HG03066 (cell line): ENCODE measurements around the gene THOC7.

ENCODE experiments used
- ATAC-seq: cut with Tn5 transposase; IDR thresholded peaks from one replicate; pipeline ENCODE4 v1.9.1; 2021; ENCODE audit warnings: low read depth; ENCODE audit not compliant: unreplicated experiment

Gene THOC7

DNA sequence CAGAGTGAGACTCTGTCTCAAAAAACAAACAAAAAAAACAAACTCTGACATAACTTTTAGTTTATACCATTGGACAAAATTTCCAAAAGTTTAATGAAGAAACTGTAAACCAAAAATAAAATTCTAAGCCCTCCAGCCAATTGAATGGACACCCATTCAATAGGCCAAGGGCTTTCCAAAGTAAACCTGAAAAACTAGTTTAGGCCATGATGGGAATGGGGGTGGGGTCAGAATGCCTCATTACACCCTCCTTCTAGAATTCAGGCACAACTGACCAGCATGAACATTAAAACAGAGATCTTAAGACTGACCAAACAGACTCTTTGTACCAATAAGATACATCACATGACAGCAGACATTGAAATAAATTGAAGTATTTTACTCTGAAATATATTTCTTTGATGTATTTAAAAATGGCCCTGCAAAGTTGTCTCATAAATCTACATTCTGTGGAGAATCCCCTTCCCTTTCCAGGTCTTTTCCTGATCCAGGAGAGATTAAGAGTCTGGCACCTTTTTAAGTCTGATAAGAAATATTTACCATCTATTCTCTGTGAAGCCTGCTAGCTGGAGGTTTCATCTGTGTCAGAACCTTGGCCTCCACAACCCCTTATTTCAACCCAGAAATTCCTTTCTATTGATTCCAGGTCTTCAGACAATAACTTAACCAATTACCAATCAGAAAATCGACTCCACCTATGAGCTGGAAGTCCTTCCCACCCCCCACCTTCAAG lies 15.7 kb downstream of the THOC7 start:
- no peak for ATAC-seq

DNA sequence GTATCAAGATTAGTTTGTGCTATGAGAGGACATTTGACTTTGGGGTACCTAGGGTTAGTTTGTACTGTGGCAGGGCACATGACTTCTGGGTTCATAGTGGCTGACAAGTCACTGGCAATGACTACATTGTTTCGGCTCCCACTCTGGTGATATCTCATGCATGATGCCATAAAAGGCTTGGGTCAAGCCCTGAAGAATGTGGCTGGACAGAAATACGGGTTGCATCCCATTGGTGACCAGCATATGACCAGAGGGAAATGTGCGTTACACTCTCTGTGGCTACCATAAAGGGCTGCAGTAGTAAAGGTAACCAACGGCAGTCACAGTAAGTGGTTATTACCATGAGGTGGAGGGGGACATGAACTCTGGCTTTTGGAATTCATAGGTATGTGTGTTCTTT lies 18.4 kb downstream of the THOC7 start:
- ATAC-seq: no peak

DNA sequence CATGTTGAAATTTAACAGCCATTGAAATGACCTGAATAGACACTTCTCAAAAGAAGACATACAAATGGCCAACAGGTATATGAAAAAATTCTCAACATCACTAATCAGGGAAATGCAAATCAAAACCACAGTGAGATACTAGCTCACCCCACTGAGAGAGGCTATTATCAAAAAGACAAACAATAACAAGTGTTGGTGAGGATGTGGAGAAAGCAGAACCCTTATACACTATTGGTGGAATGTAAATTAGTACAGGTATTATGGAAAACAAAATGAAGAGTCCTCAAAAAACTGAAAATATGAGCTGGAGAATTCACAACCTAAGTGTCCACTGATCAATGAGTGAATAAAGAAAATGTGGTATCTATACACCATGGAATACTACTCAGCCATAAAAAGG lies 21.5 kb downstream of the THOC7 start:
- ATAC-seq: no peak

DNA sequence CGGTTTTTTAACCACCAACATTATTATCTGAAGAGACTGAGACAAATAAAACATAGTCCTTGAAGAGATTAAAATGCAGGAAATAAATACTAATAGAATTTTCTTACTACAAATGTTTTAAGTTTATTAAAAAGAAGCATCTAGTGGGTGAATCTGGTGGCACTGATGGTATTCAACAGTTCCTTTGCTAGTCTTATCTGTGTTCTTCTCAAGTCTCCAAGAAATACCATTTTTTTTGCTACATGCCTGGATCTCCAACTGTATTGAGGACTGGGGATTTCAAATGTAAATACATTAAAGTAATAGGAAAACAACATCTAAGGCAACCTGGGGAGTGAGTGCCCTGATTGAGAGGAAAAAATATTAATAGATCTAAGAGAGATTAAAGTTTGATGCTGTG lies 21.9 kb downstream of the THOC7 start:
- ATAC-seq: no peak

DNA sequence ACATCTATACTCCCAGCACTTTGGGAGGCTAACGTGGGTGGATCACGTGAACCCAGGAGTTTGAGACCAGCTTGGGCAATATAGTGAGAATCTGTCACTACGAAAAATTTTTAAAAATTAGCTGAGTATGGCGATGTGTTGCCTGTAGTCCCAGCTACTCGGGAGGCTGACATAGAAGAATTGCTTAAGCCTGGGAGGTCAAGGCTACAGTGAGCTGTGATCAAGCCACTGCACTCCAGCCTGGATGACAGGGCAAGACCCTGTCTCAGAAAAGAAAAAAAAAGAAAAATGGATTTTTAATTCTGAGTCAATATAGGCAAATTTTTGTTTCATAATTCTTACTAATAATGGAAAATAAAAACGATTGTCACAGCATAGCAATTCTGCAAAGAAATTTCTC lies 31.2 kb downstream of the THOC7 start:
- no peak for ATAC-seq

DNA sequence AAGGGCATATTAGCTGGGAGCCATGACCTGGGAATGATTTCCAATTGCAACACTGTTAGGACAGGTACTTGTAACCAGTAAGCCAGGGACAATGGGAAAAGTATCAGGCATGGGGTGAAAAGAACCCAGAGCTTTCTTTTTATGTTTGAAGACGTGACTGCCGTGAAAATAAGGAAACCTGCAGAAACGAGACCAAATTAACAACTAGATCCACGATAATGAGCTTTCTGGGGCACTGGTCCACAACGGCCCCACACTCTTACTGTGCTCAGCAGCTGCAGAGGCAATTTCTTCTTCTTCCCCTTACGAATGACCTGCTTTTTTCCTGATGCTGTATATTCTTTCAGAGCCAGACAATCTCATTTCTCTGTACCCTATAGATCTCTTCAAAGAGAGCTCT lies 33.1 kb downstream of the THOC7 start:
- ATAC-seq: no peak

DNA sequence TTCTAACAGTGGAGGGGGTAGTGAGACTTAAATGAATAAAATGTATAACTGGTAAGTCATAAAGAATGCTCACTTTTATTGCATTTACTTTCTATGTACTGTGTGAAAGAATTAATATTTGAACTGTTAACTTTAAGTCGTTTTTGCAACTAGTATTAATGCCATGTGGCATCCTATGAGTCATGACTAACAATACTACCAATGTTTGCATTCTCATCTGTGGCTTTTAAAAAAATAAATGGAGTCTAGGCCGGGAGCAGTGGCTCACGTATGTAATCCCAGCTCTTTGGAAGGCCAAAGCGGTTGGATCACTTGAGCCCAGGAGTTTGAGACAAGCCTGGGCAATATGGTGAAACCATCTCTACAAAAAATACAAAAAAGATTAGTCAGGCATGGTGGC lies 39.3 kb downstream of the THOC7 start:
- ATAC-seq: no peak

DNA sequence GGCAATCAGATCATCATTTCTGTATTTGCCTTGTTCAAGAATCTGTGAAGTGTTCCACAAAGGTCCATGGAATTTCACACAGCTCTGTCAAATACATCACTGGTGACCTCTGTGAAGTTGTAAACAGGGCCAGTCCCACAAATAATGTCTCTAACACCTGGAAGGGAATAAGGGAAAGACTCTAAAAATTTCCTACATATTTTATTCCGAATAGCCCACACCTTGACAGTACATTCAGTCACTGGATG lies 44.5 kb downstream of the THOC7 start, which contains the start of gene C3orf49:
Gene C3orf49, plus strand, starts transcription at position 149 of the 248 bp plus-strand sequence. CDS start 173 bp downstream, outside the sequence.
- ATAC-seq: no peak

DNA sequence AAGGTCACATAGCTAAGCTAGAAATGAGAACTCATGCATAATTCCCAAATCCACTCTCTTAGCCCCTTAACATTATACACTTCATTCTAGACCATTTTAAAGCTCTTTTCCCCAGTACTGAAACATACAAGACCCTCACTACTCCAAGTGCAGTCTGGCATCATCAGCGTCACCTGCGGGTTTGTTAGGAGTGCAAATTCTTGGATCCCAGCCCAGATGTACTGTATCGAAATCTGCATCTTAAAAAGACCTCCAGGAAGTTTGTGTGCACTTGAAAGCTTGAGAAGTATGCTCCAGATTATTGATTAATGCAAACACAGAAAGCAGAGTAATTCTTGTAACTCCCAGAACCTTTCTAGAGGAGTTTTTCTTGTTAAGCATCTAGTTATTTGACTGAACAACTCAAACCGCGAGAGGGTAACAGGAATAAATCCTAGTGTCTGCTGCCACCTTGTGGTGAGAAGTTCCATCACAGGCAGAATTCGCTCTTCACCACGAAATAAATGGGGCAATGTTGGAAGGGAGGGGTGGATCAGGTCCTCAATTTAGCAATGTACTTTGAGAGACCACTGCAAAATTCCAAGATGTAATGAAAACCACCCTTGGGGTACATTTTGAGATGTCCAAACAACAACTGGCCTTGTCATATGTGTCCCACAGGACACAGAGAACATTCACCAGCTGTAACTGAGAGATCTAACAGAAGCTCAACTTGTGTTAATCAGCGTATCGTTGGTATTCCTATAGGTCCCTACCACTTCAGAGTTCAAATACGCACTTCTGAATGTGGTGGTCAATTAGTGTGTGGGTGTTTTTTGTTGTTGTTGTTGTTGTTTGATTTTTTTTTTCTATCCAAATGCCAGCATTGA lies 45.1 kb downstream of the THOC7 start:
- ATAC-seq: peak; percentile 59

DNA sequence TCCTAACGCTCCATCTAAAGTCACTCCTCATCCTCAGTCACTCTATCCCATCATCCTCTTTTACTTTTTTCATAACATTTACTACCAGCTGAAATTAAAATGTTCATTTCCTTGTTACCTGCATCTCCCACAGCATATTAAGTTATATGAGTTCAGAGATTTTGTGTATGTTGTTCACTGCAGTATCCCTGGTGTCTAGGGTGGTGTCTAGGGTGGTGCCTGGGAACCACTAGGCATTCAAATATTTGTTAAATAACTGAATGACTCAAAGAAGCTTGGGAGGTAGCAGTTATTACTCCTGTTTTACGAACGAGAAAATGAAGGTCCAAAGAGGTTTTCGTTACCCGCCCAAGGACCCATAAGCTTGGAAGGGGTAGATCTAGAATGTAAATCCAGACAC lies 46.4 kb downstream of the THOC7 start:
- ATAC-seq: no peak

DNA sequence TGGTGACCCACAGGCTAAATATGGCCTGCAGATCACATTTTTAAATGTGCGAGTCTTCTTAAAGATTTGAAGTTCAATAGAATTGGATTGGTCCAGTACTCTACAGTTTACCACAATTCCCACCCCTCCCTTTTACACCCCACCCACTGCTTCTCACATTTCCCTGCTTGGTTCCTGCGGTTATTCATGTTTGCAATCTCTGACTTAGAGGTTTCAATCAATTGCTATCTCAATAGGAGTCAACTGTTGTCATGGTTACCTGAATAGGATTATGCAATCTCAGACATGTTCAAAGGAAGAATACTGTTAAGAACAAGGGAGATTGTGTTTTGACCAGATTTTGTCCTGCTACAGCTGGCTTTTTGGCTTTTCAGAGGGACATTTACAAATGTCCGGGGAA lies 49.4 kb downstream of the THOC7 start:
- no peak for ATAC-seq

DNA sequence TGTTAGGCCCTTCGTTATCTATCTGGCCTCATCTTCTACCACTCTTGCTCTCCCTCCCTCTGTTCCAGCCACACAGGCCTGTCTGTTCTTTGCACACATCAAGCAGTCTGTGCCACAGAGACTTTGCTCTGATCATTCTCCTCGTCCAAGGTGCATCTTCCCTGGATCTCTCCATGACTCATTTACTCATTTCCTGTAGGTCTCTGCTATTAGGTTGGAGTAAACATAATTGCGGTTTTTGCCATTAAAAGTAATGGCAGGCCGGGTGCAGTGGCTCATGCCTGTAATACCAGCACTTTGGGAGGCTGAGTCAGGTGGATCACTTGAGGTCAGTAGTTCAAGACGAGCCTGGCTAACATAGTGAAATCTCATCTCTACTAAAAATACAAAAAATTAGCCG lies 54.0 kb downstream of the THOC7 start:
- ATAC-seq: no peak

DNA sequence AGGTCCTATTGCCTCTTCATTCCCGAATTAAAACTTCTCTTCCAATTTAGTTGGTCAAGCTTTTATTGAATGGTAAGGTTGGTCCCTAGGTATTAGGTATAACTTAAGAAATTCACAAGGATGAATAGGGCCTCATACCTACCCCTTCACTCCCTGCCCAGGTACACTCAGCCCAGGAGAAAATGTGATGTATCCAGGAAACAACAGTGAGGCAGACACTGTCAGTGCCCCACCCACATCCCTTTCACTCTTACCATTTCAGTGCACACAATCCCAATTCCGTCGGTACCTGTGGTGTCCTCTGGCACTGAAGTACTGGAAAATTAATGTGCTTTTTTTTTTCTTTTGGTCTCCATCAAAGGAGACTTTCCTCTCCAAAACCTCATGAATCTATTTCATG lies 55.0 kb downstream of the THOC7 start:
- no peak for ATAC-seq

DNA sequence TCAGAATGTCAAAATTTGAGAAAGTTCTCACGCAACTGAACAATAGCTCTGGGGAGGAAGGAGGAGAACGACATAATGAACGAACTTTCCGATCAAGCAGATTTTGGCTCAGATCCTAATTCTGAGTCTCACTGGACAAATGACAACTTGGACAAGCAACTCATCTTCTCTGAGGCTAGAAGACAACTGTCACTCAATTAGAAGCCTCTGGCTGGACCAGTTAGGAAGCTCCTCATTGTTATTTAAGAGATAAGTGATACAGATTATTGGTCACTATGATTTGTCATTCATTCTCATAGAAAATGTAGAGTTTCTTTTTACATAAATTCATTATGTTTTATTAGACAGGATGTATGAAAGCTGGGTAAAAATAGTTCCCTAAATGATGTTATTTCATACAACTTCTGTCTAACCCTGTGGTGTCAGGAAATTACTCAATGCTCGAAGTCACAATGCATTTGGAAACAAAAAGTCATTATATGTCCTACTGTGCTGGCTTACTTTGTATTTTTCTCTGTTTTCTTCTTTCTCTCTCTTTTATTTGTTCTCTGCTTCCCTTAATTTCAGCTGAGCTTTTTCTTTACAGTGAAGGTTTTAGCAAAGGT lies 55.5 kb downstream of the THOC7 start:
- ATAC-seq: no peak

DNA sequence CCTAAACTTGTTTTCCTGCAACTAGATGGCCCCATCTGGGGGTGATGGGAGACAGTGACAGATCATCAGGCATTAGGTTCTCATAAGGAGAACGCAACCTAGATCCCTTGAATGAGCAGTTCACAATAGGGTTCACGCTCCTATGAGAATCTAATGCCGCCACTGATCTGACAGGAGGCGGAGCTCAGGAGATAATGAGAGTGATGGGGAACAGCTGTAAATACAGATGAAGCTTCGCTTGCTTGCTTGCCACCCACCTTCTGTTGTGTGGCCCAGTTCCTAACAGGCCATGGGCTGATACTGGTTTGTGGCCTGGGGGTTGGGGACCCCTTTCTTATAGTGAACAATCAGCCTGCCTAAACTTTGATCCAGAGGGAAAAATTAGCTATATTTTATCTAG lies 59.7 kb downstream of the THOC7 start:
- no peak for ATAC-seq

DNA sequence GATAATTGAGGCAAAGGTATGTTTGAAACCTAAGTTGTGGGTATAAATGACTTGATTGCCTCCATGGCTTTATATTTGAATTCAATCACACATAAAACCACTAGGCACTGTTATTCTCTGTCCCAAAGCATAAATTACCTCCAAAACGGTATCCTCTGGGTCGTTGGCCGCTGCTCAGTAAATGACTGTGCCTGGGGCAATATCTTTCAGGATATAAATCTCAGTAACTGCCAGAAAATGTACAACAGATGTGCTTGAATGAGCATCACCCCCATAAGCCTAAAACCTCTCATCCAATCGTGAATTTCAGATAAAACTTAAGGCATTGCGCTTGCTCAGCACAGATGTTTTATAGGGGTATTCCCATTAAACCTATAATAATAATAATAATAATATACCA lies 63.5 kb downstream of the THOC7 start:
- ATAC-seq: no peak

DNA sequence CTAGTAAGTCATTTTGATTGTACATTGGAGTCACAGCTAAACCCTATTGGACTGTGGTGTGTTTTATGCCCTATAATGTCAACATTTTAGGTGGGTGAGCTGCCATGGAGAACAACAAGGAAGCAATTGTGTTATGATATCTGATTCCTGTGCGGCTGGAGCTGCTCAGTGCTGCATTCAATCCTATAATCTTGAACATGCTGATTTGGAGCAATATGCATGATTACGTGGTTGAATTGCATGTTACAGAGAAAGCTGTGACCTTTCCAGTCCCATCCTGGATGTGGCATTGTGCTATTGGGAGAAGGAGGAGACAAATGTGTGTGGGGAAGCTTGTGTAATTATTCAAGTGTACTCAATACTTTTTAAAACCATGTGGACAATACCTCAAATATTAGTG lies 64.7 kb downstream of the THOC7 start:
- no peak for ATAC-seq

DNA sequence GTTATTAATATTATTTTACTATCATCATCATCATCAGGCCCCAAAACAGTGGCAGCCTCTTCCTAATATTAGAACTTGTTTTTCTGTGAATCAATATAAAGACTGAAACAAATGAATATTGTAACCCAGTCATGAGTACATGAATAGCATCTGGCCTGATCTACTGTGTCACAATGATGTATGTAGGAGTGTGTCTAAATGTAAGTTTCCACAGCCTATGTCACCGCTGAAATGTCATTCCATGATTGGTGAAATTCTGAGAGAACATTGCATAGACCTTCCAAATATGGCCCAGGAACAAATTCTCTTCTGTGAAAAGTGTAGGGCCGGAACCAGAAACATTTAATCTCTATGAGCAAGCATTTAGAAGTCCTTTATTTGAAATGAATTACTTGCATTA lies 65.1 kb downstream of the THOC7 start:
- ATAC-seq: no peak

DNA sequence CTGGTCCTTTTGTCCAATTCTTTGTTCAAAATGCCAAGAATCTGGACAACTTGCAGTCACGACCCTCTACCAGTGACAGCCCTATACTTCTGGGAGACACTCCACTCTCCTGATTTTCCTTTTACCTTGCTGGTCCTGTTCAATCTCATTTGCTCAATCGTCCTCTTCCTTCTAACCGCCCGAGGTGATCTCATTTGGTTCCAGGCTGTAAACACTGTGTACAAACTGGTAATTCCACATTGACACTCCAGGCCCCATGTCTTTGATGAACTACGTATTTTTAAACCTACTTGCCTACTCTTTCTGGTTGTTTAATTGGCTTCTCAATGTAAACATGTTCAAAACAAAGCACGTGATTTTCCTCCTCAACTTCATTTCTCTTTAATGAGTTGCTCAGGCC lies 68.2 kb downstream of the THOC7 start:
- no peak for ATAC-seq

DNA sequence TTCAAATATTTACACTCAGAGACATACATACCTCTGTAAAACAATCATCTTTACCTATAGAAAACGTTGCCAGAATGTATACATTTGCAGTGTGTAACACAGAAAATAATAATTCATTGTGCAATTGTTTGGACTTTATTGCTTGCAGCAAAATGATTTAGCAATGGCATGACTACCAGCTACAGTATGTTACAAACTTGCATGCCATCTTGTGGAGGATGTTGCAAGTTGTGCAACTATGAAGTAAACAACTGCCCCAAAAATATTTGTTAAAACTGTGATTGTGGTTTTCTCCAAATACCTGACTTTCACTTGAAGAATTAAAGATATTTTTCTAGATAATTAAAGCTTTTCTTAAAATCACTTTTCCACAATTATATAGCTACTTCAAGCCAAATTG lies 71.6 kb downstream of the THOC7 start:
- ATAC-seq: no peak
